ENCODE measurements around the gene ATAT1. TPM values are rescaled to one million over a fixed set of nuclear protein-coding genes. Genes with fewer than 3 reads are reported as not detected.
"Not testable (repeated sequence)": the region's sequence is repeated elsewhere in the genome, so short reads cannot be mapped to it uniquely, and the experiment has no call there.

ATAT1 gene
- total RNA-seq, 2 experiments from 2014 or later, result 10.4 to 17.8 TPM

GRCh38 chr6:30656513-30656912 lies 29.8 kb downstream of the ATAT1 start:
- H4K20me1 ChIP-seq (ENCODE audit: insufficient read depth, low read length), result no peaks in the 10 kb centered on the region
- CTCF ChIA-PET (ENCODE audit: unreplicated experiment), result no interaction called here
- H3K9me2 ChIP-seq (ENCODE audit: insufficient read depth, low read length), result no peaks in the 10 kb centered on the region
- no peaks in the 10 kb centered on the region for H3K9me3 ChIP-seq (ENCODE audit: low read length)
- H2AFZ ChIP-seq (ENCODE audit: low read length), result no peak overlapping the region
- no peak overlapping the region for H3K27ac ChIP-seq (ENCODE audit: low read depth, low read length, poor library complexity, severe bottlenecking)
- peaks cover 88% of the 10 kb centered on the region for H3K36me3 ChIP-seq (ENCODE audit: insufficient read depth, low read length)
- BruUV-seq (replicated peaks), result no TSS peak
- DNase-seq (ENCODE audit: low spot score), result no peak
- no peaks in the 10 kb centered on the region for H3K4me1 ChIP-seq (ENCODE audit: insufficient read depth, low read length, poor library complexity, severe bottlenecking)
- TF ChIP-seq CTCF (conservative IDR thresholded peaks at IDR 0.05; ENCODE audit: low read length) (no peak), EZH2phosphoT487 (IDR thresholded peaks at IDR 0.05; ENCODE audit: borderline replicate concordance, low read depth, low read length) (no peak)
- POLR2A ChIA-PET, result no interaction called here
- no peak overlapping the region for H3K4me2 ChIP-seq (ENCODE audit: low read length)
- H3K79me2 ChIP-seq (ENCODE audit: insufficient read depth, low read depth, low read length), result no peaks in the 10 kb centered on the region
- intact Hi-C loops (cut with micrococcal nuclease; ENCODE audit: unreplicated experiment), result no loop called here
- no peak overlapping the region for H3K4me3 ChIP-seq (ENCODE audit: low read depth, low read length, poor library complexity, severe bottlenecking)

- Histone ChIP-seq H3K36me3 (ENCODE audit: insufficient read depth, low read length) (peaks cover 88% of the 10 kb centered on the region), H3K9me2 (ENCODE audit: insufficient read depth, low read length) (no peaks in the 10 kb centered on the region), H3K4me1 (ENCODE audit: insufficient read depth, low read length, poor library complexity, severe bottlenecking) (no peaks in the 10 kb centered on the region), H2AFZ (ENCODE audit: low read length) (no peak overlapping the region), H3K4me3 (ENCODE audit: low read depth, low read length, poor library complexity, severe bottlenecking) (no peak overlapping the region), H3K4me2 (ENCODE audit: low read length) (no peak overlapping the region), H3K27ac (ENCODE audit: low read depth, low read length, poor library complexity, severe bottlenecking) (no peak overlapping the region), H3K9me3 (ENCODE audit: low read length) (no peaks in the 10 kb centered on the region), H3K79me2 (ENCODE audit: insufficient read depth, low read depth, low read length) (no peaks in the 10 kb centered on the region), H4K20me1 (ENCODE audit: insufficient read depth, low read length) (no peaks in the 10 kb centered on the region)
- intact Hi-C loops (cut with micrococcal nuclease; ENCODE audit: unreplicated experiment), result no loop called here
- TF ChIP-seq EZH2phosphoT487 (IDR thresholded peaks at IDR 0.05; ENCODE audit: borderline replicate concordance, low read depth, low read length) (no peak), CTCF (conservative IDR thresholded peaks at IDR 0.05; ENCODE audit: low read length) (no peak)
- no TSS peak for BruUV-seq (replicated peaks)
- POLR2A ChIA-PET, result no interaction called here
- CTCF ChIA-PET (ENCODE audit: unreplicated experiment), result no interaction called here
- DNase-seq (ENCODE audit: low spot score), result no peak
Measured at GRCh38 chr6:30657454-30657853, 30.8 kb downstream of the ATAT1 start.

GRCh38 chr6:30657922-30658321 lies 31.2 kb downstream of the ATAT1 start:
- CTCF ChIA-PET (ENCODE audit: unreplicated experiment); H2AFZ ChIP-seq (ENCODE audit: low read length); DNase-seq (ENCODE audit: low spot score); H3K4me3 ChIP-seq (ENCODE audit: low read depth, low read length, poor library complexity, severe bottlenecking); H3K4me1 ChIP-seq (ENCODE audit: insufficient read depth, low read length, poor library complexity, severe bottlenecking); intact Hi-C loops (cut with micrococcal nuclease; ENCODE audit: unreplicated experiment); H4K20me1 ChIP-seq (ENCODE audit: insufficient read depth, low read length); H3K4me2 ChIP-seq (ENCODE audit: low read length); H3K27ac ChIP-seq (ENCODE audit: low read depth, low read length, poor library complexity, severe bottlenecking); H3K79me2 ChIP-seq (ENCODE audit: insufficient read depth, low read depth, low read length); BruUV-seq (replicated peaks); H3K9me3 ChIP-seq (ENCODE audit: low read length); H3K9me2 ChIP-seq (ENCODE audit: insufficient read depth, low read length): not testable (repeated sequence)
- H3K36me3 ChIP-seq (ENCODE audit: insufficient read depth, low read length), result peaks cover 88% of the 10 kb centered on the region
- POLR2A ChIA-PET, result interaction anchor here (0.7 kb wide), 1 partner anchor 14 kb away, joined by 6 read pairs; no protein-coding TSS in a partner anchor

Measured in OCI-LY7 (cell line).